Stomach (tissue), 4 donors: ENCODE data around the gene PSMB8.

ENCODE experiments used
- EP300 ChIP-seq: sonication (generic); formaldehyde crosslinking; IDR thresholded peaks from one replicate; pipeline ENCODE4 v1.6.1; 2017; ENCODE audit warnings: antibody characterized with exemption
- POLR2AphosphoS5 ChIP-seq, 3 donors: sonication (generic); formaldehyde crosslinking; IDR thresholded peaks; one replicate each; pipeline ENCODE4 v1.6.1; 2016; ENCODE audit warnings: antibody characterized with exemption in 3 of 3
- TF ChIP-seq, protein P1 (sequence below), 7 experiments: fragments of 450-650 bp in 4 of 7; fragments of 200-600 bp in 3 of 7; sonication (generic) in 3 of 7; IDR thresholded peaks; one replicate each; pipeline ENCODE4 v1.5.1; 2016 to 2019; ENCODE audit warnings: antibody characterized with exemption in 7 of 7, control low read depth in 2 of 7, mild to moderate bottlenecking in 1 of 7

DNA sequence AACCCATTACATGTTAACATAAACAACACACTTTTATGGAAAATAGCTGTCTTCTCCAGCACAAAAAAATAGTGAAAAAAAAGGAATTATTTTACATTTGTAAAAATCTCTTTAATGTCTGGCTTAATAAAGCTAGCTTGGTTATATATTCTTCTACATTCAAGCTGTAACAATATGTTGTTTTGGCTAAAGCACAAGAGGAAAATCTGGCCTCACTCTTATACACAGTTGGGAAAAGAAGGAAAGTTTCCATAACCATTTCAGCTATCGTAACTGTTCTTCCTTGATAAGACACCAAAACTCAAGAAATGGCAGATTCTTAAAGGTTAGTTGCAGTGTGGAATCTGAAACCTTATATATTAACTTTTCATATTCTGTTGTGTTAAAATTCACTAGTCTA lies 34.7 kb downstream of the PSMB8 start:
- TF ChIP-seq, protein P1, sequence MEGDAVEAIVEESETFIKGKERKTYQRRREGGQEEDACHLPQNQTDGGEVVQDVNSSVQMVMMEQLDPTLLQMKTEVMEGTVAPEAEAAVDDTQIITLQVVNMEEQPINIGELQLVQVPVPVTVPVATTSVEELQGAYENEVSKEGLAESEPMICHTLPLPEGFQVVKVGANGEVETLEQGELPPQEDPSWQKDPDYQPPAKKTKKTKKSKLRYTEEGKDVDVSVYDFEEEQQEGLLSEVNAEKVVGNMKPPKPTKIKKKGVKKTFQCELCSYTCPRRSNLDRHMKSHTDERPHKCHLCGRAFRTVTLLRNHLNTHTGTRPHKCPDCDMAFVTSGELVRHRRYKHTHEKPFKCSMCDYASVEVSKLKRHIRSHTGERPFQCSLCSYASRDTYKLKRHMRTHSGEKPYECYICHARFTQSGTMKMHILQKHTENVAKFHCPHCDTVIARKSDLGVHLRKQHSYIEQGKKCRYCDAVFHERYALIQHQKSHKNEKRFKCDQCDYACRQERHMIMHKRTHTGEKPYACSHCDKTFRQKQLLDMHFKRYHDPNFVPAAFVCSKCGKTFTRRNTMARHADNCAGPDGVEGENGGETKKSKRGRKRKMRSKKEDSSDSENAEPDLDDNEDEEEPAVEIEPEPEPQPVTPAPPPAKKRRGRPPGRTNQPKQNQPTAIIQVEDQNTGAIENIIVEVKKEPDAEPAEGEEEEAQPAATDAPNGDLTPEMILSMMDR (IDR thresholded peaks at IDR 0.05), result no peak
- no peak for TF ChIP-seq EP300
- TF ChIP-seq POLR2AphosphoS5 (IDR thresholded peaks at IDR 0.05), result no peak
